GM18858 (cell line): Measurements from ENCODE around the gene SLC22A7.

Experiments used
- ATAC-seq: cut with Tn5 transposase; IDR thresholded peaks from one replicate; pipeline ENCODE4 v1.9.1; 2021; ENCODE audit not compliant: unreplicated experiment

SLC22A7 gene

DNA sequence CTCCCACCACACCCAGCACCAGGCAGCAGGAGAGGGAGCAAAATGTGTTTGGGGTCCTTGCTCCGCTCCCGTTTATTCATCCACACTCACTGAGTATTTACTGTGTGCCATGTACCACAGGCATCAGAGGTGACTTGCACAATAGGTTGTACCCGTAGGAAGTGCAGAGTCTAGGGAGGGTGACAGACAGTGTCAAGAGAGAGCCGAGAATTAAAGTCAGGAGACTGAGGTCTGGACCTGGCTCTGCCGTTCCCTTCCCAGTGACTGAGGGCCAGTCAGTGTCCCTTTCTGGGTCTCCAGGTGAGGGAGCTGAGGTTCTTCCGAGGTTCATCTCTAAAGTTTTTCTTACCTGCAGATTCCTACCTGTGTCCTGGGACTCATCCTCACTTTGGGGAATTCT, 32.5 kb upstream of the SLC22A7 start:
- ATAC-seq = no peak

DNA sequence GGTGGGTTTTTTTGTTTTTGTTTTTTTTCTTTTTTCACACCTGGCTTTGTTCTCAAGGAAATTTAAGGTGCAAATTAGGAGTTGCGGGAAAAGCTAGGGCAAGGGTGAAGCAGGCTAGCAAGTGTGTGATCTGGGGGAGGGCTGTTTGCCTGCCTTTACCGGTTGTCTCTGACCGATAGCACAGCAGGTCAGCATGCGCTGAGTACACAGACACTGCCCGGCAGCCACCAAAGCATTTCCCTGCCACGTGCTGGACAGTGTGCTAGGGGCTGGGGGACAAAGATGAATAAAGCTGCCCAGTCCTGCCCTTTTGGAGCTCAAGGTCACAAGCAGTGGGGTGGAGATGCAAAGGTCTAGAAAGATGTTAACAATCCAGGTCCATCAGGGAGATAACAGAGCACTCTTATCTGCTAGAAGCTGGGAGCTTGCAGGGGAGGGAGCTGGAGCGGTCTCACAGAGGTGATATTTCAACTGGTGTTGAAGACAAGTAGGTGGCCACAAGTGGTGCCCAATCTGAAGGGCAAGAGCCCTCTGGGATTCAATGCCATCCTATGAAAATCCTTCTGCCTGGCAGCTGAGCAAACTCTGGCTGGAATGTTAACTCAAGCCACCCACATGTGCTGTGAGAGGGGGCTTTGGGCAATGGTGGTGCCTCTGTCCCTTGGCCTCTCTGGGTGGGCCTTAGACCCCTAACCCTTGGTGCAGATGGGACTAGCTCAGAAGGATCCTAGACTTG, 30.3 kb upstream of the SLC22A7 start:
- no peak for ATAC-seq

DNA sequence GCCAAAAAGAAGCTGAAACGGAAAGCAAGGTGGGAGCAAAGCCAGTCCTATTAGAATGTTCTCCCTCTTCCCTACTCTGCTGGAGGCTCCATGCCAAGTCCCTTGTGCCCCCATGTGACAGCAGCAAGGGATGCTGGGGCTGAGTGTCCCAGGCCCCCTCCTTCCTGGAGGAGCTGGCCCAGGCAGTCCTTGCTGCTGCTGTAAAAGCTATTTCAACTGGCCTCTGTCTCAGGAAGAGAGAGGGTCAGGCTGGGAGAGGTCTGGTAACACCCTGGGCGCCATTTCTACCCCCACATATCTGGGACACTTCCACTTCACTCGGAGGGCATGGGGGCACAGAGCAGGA, 29.7 kb upstream of the SLC22A7 start:
- no peak for ATAC-seq

DNA sequence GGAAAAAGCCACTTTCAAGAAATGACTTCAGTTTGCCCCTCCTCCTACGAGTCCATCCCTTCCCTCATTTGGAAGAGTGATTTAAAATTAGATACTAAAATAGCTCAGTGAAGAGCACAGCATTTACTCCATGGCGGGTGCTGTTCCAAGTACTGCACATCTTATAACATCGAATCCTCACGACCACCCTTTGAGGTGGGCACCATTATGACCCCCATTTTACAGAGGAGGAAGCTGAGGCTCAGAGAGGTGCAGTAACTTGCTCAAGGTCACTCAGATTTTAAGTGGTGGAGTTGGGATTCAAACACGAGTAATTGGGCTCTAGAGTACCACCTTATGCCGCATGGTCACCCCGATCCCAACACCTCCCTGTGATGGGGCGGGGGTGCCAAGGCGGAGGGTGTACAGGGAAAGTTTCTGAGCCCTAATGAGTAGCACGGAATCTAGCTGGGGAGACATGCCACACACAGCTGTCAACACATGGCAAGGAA, 29.2 kb upstream of the SLC22A7 start:
- ATAC-seq = no peak

DNA sequence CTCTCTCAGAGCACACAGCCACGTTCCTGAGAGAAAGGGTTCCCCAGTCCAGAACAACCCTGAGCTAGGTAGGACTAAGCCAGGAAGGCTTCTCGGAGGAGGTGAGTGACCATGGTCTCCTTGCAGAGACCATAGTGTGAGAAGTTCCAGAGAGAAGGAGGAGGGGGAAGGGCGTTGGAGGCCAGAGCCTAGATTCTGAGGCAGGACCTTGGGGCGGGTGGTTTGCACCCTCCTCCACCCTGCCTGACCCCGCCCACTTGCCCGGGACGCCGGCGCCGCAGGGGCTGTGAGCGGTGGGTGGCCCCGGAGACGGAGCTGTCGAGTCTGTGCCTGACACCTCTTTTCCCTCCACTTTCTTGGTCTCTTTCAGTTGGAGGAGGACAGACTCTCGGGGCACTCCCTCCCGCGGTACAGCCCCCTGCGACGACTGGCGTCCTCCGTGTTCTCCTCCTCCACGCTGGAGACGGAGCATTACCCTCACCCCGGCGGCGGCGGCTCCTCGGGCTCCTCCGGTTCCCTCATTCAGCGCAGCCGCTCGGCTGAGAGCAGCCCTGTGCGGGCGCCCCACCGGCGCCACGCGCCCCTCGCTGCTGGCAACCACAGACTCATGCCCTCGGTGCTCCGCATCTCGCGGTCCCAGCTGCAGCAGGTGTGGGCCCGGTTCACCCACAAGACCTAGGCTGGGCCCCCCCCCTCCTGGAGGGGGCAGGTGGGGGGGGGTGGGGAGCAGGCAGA, 28.6 kb upstream of the SLC22A7 start:
- no peak for ATAC-seq

DNA sequence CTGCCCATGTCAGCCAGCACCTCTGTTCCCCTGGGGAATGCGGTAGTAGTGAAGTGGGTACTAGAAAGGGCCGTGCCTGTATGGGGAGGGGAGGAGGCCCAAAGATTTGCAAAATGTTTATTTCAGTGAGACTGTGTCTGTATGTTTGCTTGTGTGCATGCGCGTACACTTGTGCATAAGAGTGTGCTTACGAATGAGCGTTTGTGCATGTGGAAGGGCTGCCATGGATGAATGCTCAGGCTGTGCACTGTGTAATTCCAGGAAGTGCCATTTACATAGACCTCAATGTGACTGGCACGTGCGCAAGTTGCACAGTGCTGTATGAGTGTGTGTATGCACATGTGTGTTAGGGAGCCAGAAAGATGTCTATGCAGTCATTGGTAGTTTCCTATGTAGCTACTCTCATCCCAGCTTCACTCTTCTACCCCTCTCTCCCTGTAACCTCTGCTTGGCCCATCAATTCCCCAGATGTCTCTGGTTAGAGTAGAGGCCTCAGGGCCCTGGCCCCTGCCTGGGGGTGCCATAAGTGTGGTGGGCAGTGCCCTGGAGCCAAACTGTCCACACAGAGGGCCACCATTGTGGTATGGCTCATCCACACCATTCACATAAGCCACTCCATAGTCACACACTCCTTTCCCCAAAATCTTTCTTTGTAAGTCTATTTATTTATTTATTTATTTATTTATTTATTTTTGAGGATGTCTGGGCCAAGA, 26.8 kb upstream of the SLC22A7 start:
- ATAC-seq = no peak

DNA sequence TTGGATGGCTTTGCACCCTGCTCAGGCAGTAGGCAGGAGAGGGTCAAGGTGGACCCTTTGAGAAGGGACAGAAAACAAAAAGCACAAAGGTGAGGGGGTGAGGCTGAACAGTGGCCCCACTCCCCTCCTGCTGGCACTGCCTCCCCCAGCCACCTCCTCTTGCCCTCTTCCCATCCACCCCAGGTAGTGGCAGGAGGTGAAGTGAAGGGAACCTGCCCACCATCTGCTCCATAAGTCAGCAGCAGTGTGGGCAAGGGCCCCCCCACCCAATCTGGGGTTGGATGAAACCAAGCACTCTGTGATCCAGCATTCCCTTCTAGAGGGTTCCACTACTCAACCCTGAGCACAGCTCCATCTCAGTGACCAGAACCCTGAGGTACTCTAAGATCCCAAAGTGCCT, 26.1 kb upstream of the SLC22A7 start:
- ATAC-seq = no peak

DNA sequence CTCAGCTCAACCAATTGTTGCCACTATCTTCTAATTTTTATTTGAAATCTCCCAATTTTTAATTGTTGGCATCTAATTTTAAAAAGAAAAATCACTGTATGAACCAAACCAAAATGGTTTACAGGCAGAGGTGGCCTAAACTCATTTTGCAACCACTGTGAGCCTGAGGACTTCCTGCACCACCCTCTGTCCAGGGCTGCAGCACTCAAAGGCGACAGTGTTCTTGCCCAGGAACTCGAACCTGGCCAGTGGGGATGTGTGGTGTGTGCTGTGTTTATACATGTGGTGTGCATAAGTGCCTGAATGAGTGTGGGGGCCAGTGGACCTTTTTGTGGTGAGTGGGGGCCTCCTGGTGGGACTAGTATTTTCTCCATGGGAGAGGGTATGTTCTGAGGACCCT, 24.4 kb upstream of the SLC22A7 start:
- no peak for ATAC-seq

DNA sequence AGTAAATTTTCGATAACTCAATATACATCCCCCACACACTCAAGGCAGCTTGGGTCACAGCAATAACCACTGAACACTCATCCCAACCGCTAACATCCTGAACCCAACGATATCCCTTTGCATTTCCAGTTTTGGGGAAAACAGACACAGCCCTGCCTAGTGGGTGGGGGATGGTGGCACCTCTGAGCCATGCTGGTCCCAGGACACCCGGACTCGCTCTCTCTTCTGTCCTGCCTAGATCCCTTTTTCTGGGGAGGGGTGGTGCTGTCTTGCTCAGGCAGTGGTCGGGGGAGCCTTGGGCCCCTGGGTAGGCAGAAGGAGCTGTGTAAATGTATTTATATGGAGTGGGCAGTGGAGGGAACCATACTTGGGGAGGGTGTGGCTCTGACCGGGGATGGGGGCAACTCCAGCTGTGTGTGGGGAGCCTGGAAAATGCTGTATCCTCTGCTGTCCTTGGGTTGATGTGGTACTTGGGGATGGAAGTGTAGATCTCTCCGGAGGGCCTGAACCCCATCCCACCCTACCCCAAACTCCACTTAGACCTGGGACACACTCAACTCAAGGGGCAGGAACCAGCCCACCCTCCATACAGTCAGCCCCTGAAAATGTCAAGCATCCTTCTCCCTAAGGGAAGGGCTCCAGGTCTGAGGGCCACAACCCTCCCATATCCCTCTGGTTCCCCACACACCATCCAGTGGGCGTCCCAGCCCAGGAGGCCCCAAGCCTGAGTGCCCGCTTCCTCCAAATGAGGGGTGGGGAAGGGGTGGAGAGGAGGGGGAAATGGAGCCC, 23.7 kb upstream of the SLC22A7 start:
- no peak for ATAC-seq

DNA sequence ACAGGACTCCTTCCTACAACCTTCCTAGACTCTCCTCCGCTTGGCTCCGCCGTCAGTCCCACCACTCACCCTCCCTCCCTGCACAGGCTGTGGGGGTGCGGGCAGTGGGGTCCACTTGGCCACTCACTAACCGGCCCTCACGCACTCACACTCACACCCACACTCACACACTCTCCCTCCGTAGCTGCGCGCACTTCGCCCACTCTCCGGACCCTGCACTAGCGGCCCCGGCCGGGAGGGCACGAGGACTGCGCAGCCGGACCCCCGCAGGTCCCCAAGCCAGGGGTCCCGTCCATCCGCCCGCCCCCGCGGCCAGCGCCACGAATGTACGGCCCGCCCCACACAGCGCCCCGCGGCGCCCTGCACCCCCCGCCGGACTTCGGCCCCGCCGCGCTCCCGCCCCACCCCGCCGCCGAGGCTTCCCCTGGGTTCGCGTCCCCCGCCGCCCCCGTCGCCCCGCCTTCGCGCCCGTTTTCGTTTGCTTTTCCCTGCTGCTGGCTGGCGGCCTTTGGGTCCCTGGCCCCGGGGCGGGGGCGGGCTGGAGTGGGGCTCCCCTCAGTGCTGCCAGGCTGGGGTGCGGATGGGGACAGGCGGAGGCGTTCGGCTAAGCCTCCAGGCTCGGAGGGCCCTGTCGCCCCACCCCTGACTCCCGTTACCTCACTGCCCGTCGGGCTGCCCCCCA, 23.0 kb upstream of the SLC22A7 start:
- ATAC-seq = no peak

DNA sequence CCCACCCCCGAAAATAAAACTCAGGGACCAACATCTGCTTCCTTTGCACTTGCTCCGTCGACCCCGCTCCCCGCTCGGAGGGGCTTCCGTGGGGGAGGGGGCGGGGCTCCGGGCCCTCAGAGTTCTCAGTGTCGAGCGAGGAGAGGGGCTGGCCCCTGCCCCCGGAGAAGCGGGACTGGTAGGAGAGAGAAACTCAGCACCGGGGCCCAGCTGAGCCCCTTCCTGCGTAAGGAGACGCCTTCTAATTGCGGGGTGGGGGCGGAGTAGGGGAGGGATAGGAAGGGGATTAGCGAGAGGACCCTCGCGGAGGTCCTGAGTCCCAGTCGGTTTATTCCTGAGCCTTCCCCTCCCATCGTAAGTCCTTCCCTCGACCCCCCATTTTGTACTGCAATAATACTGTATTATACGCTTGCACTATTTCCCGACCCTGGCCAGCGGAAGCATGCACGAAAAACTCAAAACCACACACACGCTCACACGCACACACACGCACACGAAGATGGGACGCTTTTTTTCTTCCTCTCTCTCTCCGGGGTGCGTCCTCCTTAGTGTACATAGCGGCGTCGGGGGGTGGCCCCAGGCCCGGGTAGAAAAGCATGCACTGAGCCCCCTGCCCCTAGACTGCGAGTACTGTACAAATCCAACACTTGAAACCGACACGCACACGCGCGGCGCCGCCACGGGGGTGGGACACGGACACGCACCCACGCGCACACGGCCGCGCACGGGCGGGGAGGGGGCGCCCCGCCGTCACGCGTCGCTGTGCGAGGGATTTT, 22.1 kb upstream of the SLC22A7 start:
- ATAC-seq = no peak

DNA sequence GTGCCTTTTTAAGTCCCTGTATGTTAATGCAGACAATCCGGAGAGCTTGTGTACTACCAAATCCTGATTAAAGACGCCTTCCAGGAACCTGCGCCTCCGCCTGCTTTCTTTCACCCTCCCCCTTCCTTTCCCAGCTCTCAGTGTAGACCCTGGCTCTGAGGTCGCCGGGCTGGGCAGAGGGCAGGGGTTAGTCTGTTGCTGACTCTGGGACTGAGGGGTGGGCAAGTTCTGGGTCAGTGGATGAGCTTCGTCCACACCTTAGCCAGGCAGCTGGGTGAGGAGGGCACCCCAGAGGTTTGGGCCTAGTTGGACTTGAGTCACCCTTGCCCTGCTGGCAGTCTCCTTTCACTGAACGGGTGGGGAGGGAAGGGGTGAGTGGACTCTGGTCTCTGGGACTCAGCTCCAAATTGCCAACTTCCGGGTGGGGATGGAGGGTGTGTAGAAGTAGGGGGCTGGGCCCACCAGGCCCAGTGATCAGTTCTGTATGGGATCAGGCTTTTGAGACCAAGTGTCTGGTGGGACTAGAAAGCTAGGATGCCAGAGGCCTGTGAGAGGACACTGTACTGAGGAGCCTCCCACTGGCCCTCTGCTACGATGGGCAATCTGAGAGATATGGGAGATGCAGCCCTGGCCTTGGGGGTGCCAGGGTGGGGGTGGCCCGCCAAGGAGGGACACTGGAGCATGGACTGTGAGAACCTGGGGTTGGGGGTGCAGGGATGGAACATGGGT, 21.3 kb upstream of the SLC22A7 start:
- ATAC-seq = no peak

DNA sequence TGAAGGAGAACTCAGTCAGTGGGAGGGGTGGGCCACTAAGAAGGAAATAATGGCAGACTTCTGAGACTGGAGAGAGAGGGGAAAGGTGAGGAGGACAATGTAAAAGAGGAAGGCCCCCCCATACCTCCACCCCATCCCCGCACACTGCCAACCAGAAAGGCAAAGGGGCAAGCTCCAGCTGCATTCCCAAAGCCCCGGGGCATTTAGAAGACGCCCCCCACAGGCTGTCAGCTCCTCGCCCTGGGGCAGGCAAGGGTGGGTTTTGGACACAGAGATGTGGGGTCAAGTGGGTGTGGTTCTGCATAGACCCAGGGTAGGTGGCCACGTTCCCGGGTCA, 20.8 kb upstream of the SLC22A7 start:
- ATAC-seq = no peak

DNA sequence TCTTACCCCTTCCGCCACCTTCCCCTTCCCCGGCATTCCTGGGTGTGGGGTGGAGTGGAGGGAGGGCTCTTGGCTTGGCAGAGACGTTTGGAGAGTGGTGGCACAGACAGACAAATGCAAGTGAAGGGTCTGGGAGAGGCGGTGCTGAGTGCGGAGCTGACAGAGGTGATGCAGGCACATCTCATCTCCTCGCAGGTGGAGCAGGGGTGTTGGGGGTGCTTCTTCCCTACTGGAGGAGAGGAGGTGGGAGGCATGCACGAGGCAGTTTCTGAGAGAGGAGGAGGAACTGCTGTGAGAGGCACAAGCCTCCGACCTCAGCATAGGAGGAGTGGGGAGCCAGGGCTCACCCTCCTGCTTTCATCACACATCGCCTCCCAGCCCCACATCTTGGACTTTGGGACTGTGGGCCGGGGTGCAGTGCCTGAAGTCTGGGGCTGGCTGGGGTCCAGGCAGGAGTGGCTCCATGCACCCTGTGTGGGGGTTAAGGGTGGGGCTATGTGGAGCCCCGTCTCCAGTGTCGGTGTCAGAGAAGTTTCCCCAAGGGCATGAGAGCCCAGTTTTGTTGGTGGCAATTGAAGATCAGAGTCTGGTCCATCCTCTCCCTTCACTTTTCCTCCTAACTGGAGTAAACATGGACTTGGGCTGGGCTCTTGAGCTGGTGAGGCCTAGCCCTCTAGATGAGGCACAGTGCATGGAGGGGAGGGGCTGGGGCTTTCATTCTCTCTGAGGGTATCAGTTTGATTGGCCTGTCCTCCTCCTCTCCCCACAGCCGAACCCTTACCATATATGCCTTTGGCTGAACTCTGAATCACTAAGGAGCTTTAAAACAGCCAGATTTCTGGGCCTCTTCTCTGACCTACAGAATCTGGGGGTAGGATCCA, 20.2 kb upstream of the SLC22A7 start:
- no peak for ATAC-seq

DNA sequence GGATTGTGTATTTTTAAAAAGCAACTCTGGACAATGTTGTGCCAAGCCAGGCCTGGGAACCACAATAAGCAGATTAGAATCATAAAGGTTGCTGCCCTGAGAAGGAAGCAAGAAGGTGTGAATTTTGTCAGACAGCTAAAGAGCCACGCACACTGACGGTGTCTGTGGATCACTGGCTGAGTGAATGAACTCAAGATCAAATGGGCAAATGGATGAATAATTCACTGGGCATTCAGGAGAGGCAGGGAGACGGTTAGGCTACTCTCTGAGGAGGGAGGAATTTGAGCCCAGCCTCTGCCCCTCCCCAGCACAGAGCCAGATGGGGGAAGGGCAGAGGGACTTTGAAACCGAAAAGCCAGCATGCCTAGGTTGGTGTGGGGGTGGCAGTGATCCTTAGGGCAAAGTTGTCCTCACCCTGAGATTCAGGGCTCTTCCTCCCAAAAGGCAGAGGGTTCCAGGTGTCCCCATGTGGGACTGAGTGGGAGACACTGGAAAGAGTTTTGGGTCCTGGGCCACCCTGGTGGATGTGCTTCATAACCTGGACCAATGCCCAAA, 19.5 kb upstream of the SLC22A7 start:
- no peak for ATAC-seq

DNA sequence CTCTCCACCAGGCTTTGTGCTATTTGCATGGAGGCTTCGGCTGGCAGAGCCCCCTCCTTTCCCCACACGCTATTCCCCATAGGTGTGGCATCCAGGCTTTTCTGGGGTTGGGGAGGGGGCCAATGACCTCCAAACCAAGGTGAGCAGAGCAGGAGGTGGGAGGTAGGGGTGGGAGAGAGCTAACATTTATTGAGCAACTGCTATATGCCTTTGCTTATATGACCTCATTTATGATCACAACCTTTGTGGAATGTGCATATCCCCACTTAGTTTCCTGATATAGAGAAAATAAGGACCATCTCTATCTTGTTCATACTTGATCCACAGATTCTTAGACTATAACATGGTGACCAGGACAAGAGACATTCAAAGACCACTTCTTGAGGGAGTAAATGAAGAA, 17.8 kb upstream of the SLC22A7 start:
- ATAC-seq = no peak

DNA sequence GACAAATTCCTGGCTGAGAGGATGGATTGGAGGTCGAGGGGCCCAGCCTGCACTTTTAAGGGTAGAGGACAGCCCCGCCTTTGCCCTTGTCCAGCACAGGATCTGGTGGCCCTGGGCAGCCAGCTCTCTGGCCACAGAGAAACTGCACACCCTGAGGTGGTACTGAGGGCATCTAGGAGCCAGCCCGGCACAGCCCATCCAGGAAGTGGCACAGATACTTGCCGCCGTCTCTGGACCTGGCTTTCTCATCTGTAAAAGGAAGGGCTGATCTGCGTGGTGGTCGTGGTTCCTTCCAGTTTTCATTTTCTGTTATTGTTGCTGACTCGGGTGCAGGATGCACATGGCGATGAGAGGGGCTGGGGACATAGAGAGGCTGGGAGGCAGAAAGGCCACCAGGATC, 16.0 kb upstream of the SLC22A7 start:
- ATAC-seq = no peak
